MM.1S (cell line): ENCODE results near the gene TRIM7.

Experiments
- DNase-seq: peaks from one replicate; pipeline ENCODE4 v3.0.0-alpha.2; 2015
- H2AFZ ChIP-seq: fragments of 300-600 bp; sonication (generic); 2 replicates; pipeline ENCODE4 v1.6.0; 2016; ENCODE audit warnings: antibody characterized with exemption, low read length
- H3F3A ChIP-seq: fragments of 300-600 bp; sonication (generic); 2 replicates; pipeline ENCODE4 v1.6.1; 2016; ENCODE audit warnings: mild to moderate bottlenecking, antibody characterized with exemption, low read length, moderate library complexity, mixed read lengths; ENCODE audit not compliant: insufficient read depth
- H3K27ac ChIP-seq: fragments of 300-600 bp; sonication (generic); 2 replicates; pipeline ENCODE4 v1.5.1; 2016; ENCODE audit warnings: mild to moderate bottlenecking, low read length
- H3K27me3 ChIP-seq: fragments of 300-600 bp; sonication (generic); replicated peaks from 2 replicates; pipeline ENCODE4 v1.6.0; 2016; ENCODE audit warnings: low read length; ENCODE audit not compliant: insufficient read depth
- H3K36me3 ChIP-seq: fragments of 300-600 bp; sonication (generic); replicated peaks from 2 replicates; pipeline ENCODE4 v1.6.1; 2016; ENCODE audit warnings: mild to moderate bottlenecking, low read length, mixed read lengths; ENCODE audit not compliant: insufficient read depth
- H3K4me1 ChIP-seq: fragments of 300-600 bp; sonication (generic); 2 replicates; pipeline ENCODE4 v1.6.1; 2016; ENCODE audit warnings: low read length, mixed read lengths
- H3K4me2 ChIP-seq: fragments of 300-600 bp; sonication (generic); 2 replicates; pipeline ENCODE4 v1.6.0; 2016; ENCODE audit warnings: low read depth, low read length
- H3K4me3 ChIP-seq: fragments of 300-600 bp; sonication (generic); 2 replicates; pipeline ENCODE4 v1.5.1; 2016; ENCODE audit warnings: low read length, mixed read lengths
- H3K79me2 ChIP-seq: fragments of 300-600 bp; sonication (generic); 2 replicates; pipeline ENCODE4 v1.6.1; 2016; ENCODE audit warnings: mixed run types, low read length, mixed read lengths
- H3K9ac ChIP-seq: fragments of 300-600 bp; sonication (generic); 2 replicates; pipeline ENCODE4 v1.6.1; 2016; ENCODE audit warnings: low read length, mixed read lengths
- H3K9me2 ChIP-seq: fragments of 300-600 bp; sonication (generic); replicated peaks from 2 replicates; pipeline ENCODE4 v1.6.1; 2016; ENCODE audit warnings: mild to moderate bottlenecking, low read length, mixed read lengths; ENCODE audit not compliant: insufficient read depth
- H3K9me3 ChIP-seq: fragments of 300-600 bp; sonication (generic); replicated peaks from 2 replicates; pipeline ENCODE4 v1.6.1; 2016; ENCODE audit warnings: mild to moderate bottlenecking, low read length, mixed read lengths; ENCODE audit not compliant: insufficient read depth
- H4K20me1 ChIP-seq: fragments of 300-600 bp; sonication (generic); 2 replicates; pipeline ENCODE4 v1.6.1; 2016; ENCODE audit warnings: mild to moderate bottlenecking, low read length, moderate library complexity, mixed read lengths; ENCODE audit not compliant: insufficient read depth
- CTCF ChIP-seq: fragments of 300-600 bp; sonication (generic); IDR thresholded peaks from 2 replicates; pipeline ENCODE4 v1.5.1; 2016; ENCODE audit warnings: antibody characterized with exemption, low read length, mixed read lengths
- EZH2 ChIP-seq: fragments of 300-600 bp; sonication (generic); optimal IDR thresholded peaks from 2 replicates; pipeline ENCODE3; 2017; ENCODE audit warnings: low read depth, mild to moderate bottlenecking, antibody characterized with exemption, low read length, mixed read lengths
- EZH2phosphoT487 ChIP-seq: fragments of 300-600 bp; sonication (generic); IDR thresholded peaks from 2 replicates; pipeline ENCODE4 v1.6.1; 2018; ENCODE audit warnings: antibody characterized with exemption, low read length

The TRIM7 gene

DNA sequence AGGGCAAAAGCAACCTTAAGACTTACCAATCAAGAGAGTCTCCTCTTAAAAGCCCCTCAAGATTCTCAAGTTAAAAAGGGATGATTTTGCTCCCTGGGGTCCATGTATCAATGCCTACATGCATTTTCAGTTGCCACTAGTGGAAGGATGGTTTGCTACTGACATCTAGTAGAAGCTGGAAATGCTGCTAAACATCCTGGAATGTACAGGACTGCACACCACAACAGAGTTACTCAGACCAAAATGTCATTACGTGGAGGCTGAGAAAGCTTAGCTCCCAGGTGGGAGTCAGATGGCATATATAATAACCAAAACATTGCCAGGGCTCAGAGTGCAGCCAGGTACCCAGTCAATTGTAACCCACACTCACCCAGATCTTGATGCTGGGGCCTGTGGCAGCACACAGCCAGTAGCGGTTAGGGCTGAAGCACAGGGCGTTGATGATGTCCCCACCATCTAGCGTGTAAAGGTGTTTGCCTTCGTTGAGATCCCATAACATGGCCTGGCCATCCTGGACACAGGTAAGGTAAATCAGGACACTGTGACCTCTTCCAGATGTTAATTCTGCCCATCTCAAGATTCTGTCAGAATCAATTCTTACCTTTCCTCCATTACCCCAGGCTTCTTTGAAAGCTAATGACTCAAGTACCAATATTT lies 32.9 kb upstream of the TRIM7 start:
- peaks cover 55% of the 10 kb centered on the region for H3K79me2 ChIP-seq
- peaks cover 71% of the 10 kb centered on the region for H3F3A ChIP-seq

GRCh38 chr5:181236954-181237641 lies 32.1 kb upstream of the TRIM7 start:
- Histone ChIP-seq H3K9me2 (no peaks in the 10 kb centered on the region), H4K20me1 (peaks cover 32% of the 10 kb centered on the region)

More for the DNA sequence above, 32.9 kb upstream of the TRIM7 start:
- Histone ChIP-seq H3K9me2 (no peaks in the 10 kb centered on the region), H3K9ac (no peak overlapping the region), H3K4me2 (no peak overlapping the region), H3K4me3 (no peak overlapping the region), H3K4me1 (peaks cover 12% of the 10 kb centered on the region), H2AFZ (no peak overlapping the region), H3K36me3 (peaks cover 44% of the 10 kb centered on the region), H3K27ac (no peak overlapping the region), H3K9me3 (no peaks in the 10 kb centered on the region), H3K27me3 (no peaks in the 10 kb centered on the region), H4K20me1 (peaks cover 34% of the 10 kb centered on the region)
- TF ChIP-seq CTCF (no peak), EZH2 (no peak), EZH2phosphoT487 (no peak)
- no peak for DNase-seq

DNA sequence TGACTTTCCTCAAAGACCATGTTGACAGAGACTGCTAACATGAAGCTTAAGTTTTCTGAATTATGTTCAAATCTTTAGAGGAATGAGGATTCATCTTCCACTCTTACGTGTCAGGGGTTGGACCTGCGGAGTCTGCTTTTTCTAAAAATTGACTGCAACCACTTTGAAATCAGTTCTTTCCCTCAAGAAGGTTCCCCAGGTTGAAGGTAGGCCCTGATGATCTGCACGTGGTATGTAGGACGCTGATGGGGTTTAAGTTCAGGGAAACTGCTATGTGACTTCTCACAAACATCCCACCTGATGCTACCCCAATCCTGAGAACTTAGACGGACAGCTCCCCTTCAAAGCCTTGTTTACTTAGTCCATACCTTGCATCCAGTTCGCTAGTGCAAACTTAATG lies 31.5 kb upstream of the TRIM7 start:
- H3K9ac ChIP-seq, result no peak overlapping the region
- no peaks in the 10 kb centered on the region for H3K9me2 ChIP-seq
- no peaks in the 10 kb centered on the region for H3K9me3 ChIP-seq
- H3K4me2 ChIP-seq, result no peak overlapping the region
- H3K4me3 ChIP-seq, result no peak overlapping the region
- H3K27ac ChIP-seq, result no peak overlapping the region
- H3K27me3 ChIP-seq, result no peaks in the 10 kb centered on the region
- no peak overlapping the region for H2AFZ ChIP-seq
- H3K4me1 ChIP-seq, result peaks cover 3% of the 10 kb centered on the region
- no peak for TF ChIP-seq EZH2
- TF ChIP-seq EZH2phosphoT487, result no peak
- no peak for TF ChIP-seq CTCF
- no peak for DNase-seq
- peaks cover 37% of the 10 kb centered on the region for H3K36me3 ChIP-seq
- peaks cover 57% of the 10 kb centered on the region for H3F3A ChIP-seq
- H3K79me2 ChIP-seq, result peaks cover 42% of the 10 kb centered on the region
- peaks cover 27% of the 10 kb centered on the region; the same call in 1 of the 2 replicates for H4K20me1 ChIP-seq

More at GRCh38 chr5:181236954-181237641, 32.1 kb upstream of the TRIM7 start:
- Histone ChIP-seq H3K4me3 (no peak overlapping the region), H2AFZ (no peak overlapping the region), H3K27ac (no peak overlapping the region), H3K27me3 (no peaks in the 10 kb centered on the region), H3K9ac (no peak overlapping the region), H3K4me2 (no peak overlapping the region), H3K4me1 (peaks cover 9% of the 10 kb centered on the region), H3F3A (peaks cover 63% of the 10 kb centered on the region), H3K9me3 (no peaks in the 10 kb centered on the region), H3K79me2 (peaks cover 48% of the 10 kb centered on the region), H3K36me3 (peaks cover 43% of the 10 kb centered on the region)
- TF ChIP-seq EZH2 (no peak), CTCF (no peak), EZH2phosphoT487 (no peak)
- DNase-seq, result no peak
